Right cardiac atrium (tissue), 5 donors: ENCODE measurements around the gene SLC6A16. TPM values are rescaled to one million over a fixed set of nuclear protein-coding genes. Genes with fewer than 3 reads are reported as not detected.
"Not testable (repeated sequence)": the region's sequence is repeated elsewhere in the genome, so short reads cannot be mapped to it uniquely, and the experiment has no call there.

Source experiments
- ATAC-seq, 2 donors: fragments of 200-7000 bp; cut with Tn5 transposase; one replicate each; pipeline versions ENCODE4 v1.8.0 to v1.9.1; 2020; ENCODE audit warnings: moderate library complexity in 2 of 2, mild to moderate bottlenecking in 1 of 2
- DNase-seq, 3 donors: peaks; one replicate each; pipeline ENCODE4 v3.0.0-alpha.2; 2020
- H3K27ac ChIP-seq: one replicate; pipeline ENCODE4 v1.5.1; 2013; ENCODE audit warnings: mild to moderate bottlenecking, low read length, control low read depth, moderate library complexity
- H3K27me3 ChIP-seq: one replicate; pipeline ENCODE4 v1.6.1; 2013; ENCODE audit not compliant: control insufficient read depth, insufficient read depth
- H3K4me1 ChIP-seq: one replicate; pipeline ENCODE4 v1.6.1; 2013; ENCODE audit warnings: low read length; ENCODE audit not compliant: control insufficient read depth, insufficient read depth
- H3K4me3 ChIP-seq: one replicate; pipeline ENCODE4 v1.5.1; 2013; ENCODE audit warnings: low read length, control low read depth
- H3K9me3 ChIP-seq: one replicate; pipeline ENCODE4 v1.6.1; 2013; ENCODE audit warnings: low read length; ENCODE audit not compliant: control insufficient read depth
- WGBS: extraction: QIAGEN DNeasy Blood & Tissue Kit; methylation state at CpG from one replicate; pipeline ENCODE4 v1.1.7; 2013; 5-methylcytosine and 5-hydroxymethylcytosine counted together
- intact Hi-C, 4 donors: fragments of 100-400 bp; cut with DNase I; formaldehyde crosslinking; loops; one replicate each; pipeline versions ENCODE4 v1.11.0 to v1.14.0; 2022 to 2023
- polyA plus RNA-seq: library from polyadenylated mRNA; stranded (reverse); fragments of 200-250 nt; gene quantifications from one replicate; pipeline ENCODE4 v1.2.3, GENCODE V29; 2013
- total RNA-seq, 4 donors: library from RNA; stranded (reverse); fragmentation: NEBNext Ultra II Directional; extraction: Animal tissue kit (Norgen Biotek cat#: 25700); gene quantifications; one replicate each; pipeline ENCODE4 v1.2.1, GENCODE V29; 2021
- donor health status: healthy with polysubstance abuse.
- donor health status: DM: no; HTN: yes; CAD: no.
- donor health status: DM: no; HTN: no; CAD: no.
- donor health status: DM: no; HTN: yes; CAD: no; lungs with severe emphysema.
- donor health status: DM: yes; HTN: yes; CAD: no.

Gene SLC6A16
- total and polyA plus RNA-seq, 5 donors, result 1.2 to 2.1 (median 1.8) TPM

GRCh38 chr19:49325756-49326155, 765 bp upstream of the SLC6A16 start:
- intact Hi-C loops, H3K9me3 ChIP-seq, H3K27me3 ChIP-seq, H3K4me3 ChIP-seq, ATAC-seq, DNase-seq, H3K4me1 ChIP-seq, H3K27ac ChIP-seq: not testable (repeated sequence)
- WGBS, result 91% methylated on average over 13 of the region's 13 CpGs

GRCh38 chr19:49318296-49318695, 6.7 kb downstream of the SLC6A16 start:
- intact Hi-C loops, result no loop called here
- DNase-seq, result no peak
- Histone ChIP-seq H3K27ac (no peak overlapping the region), H3K9me3 (no peaks in the 10 kb centered on the region), H3K4me1 (no peaks in the 10 kb centered on the region), H3K27me3 (no peaks in the 10 kb centered on the region), H3K4me3 (no peak overlapping the region)
- no peak for ATAC-seq

- no peak for ATAC-seq
- Histone ChIP-seq H3K9me3 (no peaks in the 10 kb centered on the region), H3K4me3 (no peak overlapping the region), H3K27me3 (no peaks in the 10 kb centered on the region), H3K4me1 (no peaks in the 10 kb centered on the region), H3K27ac (no peak overlapping the region)
- intact Hi-C loops, result no loop called here
- no peak for DNase-seq
Measured at GRCh38 chr19:49316284-49316683, 8.7 kb downstream of the SLC6A16 start.

GRCh38 chr19:49315111-49315510, 9.9 kb downstream of the SLC6A16 start:
- H3K27ac ChIP-seq, result no peak overlapping the region
- no peak for DNase-seq
- H3K27me3 ChIP-seq, result no peaks in the 10 kb centered on the region
- no peaks in the 10 kb centered on the region for H3K4me1 ChIP-seq
- H3K4me3 ChIP-seq, result no peak overlapping the region
- 84% methylated on average over 1 of the region's 1 CpG for WGBS
- H3K9me3 ChIP-seq, result no peaks in the 10 kb centered on the region
- ATAC-seq, result no peak
- intact Hi-C loops, result no loop called here

DNA sequence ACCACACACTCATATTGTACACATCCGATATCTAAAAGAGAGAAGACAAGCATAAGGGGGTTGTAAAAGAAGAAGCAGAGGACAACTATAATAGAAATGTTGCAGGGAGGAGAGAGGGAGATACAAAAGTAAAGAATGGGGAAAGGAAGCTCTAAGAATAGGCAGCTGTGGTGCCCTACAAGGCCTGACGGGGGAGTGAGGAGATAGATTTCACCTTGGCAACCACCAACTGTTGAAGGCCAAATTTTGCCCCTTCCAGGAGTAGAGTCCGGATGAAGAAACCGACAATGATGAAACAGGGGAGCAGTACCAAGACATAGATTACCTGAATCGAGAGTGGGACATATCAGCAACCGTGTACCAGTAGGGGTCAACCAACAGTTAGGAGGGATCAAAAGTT, 15.9 kb downstream of the SLC6A16 start:
- no peak overlapping the region for H3K27ac ChIP-seq
- H3K9me3 ChIP-seq, result no peaks in the 10 kb centered on the region
- 90% methylated on average over 6 of the region's 6 CpGs for WGBS
- H3K27me3 ChIP-seq, result no peaks in the 10 kb centered on the region
- intact Hi-C loops, result no loop called here
- H3K4me3 ChIP-seq, result no peak overlapping the region
- DNase-seq, result no peak
- no peak for ATAC-seq
- no peaks in the 10 kb centered on the region for H3K4me1 ChIP-seq

GRCh38 chr19:49306734-49307133, 18.3 kb downstream of the SLC6A16 start:
- H3K9me3 ChIP-seq, H3K27ac ChIP-seq, intact Hi-C loops, H3K4me1 ChIP-seq, H3K4me3 ChIP-seq, H3K27me3 ChIP-seq, ATAC-seq, DNase-seq: not testable (repeated sequence)
- 80% methylated on average over 7 of the region's 7 CpGs for WGBS

GRCh38 chr19:49301866-49302252, 23.1 kb downstream of the SLC6A16 start:
- no peak overlapping the region for H3K27ac ChIP-seq
- no peak overlapping the region for H3K4me3 ChIP-seq
- no peaks in the 10 kb centered on the region for H3K9me3 ChIP-seq
- DNase-seq (no peak), ATAC-seq (no peak)
- H3K27me3 ChIP-seq, result no peaks in the 10 kb centered on the region
- H3K4me1 ChIP-seq, result no peaks in the 10 kb centered on the region
- intact Hi-C loops, result loop anchor here in 1 of 4 donors (5.0 kb wide), 1 partner anchor 75 kb away; no protein-coding TSS in a partner anchor
- WGBS, result 83% methylated on average over 5 of the region's 5 CpGs

- Histone ChIP-seq H3K27ac (no peak overlapping the region), H3K4me3 (peak overlapping the region; percentile 25)
- intact Hi-C loops, result loop anchor here in 1 of 4 donors (5.0 kb wide), 1 partner anchor 74 kb away; no protein-coding TSS in a partner anchor
Measured at GRCh38 chr19:49301165-49301865, 23.7 kb downstream of the SLC6A16 start.

GRCh38 chr19:49298653-49299052, 26.3 kb downstream of the SLC6A16 start:
- intact Hi-C loops, H3K27ac ChIP-seq, H3K4me3 ChIP-seq, ATAC-seq, H3K27me3 ChIP-seq, H3K4me1 ChIP-seq, H3K9me3 ChIP-seq, DNase-seq: not testable (repeated sequence)
- 88% methylated on average over 3 of the region's 3 CpGs for WGBS

More at GRCh38 chr19:49301165-49301865, 23.7 kb downstream of the SLC6A16 start:
- WGBS, result 22% methylated on average over 8 of the region's 8 CpGs
- Histone ChIP-seq H3K4me1 (no peaks in the 10 kb centered on the region), H3K27me3 (no peaks in the 10 kb centered on the region), H3K9me3 (no peaks in the 10 kb centered on the region)
- DNase-seq (peak; percentile 81 to 92 (median 91)), ATAC-seq (peak; percentile 93 to 94)

DNA sequence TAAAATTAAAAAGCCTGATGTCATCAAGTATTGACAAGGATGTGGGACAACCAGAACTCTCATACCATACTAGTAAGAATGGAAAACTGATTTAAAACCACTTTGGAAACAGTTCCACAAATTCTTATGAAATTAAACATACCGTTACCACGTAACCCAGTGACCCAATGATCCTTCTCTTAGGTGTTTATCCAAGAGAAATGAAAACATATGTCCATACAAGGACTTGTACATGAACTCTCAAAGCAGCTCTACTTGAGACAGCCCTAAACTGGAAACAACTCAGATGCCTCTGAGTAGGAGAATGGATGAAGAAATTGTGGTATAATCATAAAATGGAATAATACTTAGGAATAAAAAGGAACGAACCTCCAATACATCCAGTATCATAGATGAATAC, 27.6 kb downstream of the SLC6A16 start:
- intact Hi-C loops, result no loop called here
- WGBS, result 90% methylated on average over 3 of the region's 3 CpGs
- H3K4me1 ChIP-seq, result no peaks in the 10 kb centered on the region

DNA sequence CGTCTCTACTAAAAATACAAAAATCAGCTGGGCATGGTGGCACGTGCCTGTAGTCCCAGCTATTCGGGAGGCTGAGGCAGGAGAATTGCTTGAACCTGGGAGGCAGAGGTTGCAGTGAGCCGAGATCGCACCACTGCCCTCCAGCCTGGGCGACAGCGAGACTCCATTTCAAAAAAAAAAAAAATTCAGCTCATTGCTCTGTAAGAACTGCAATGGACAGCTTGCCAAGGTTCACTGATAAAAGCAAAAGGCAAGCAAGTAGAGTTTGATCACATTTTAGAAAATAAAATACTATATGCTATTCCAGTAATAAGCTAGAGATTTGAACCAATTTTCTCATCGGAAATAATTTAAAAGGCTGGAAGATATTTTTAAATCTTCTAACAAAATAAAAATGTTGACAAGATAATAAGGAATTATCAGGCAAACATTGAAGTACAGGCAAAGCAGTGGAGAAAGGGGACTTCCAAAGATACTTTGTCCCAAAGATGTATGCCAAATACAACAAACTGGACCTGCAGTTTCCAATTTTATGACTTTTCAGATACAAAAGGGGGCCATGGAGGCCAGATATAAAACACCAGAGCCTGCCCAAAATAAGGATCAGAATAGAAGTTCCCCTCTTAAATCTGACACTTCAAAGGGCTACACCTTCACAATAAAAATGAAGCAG, 29.6 kb downstream of the SLC6A16 start:
- 68% methylated on average over 8 of the region's 8 CpGs for WGBS
- intact Hi-C loops, result no loop called here
- no peak for DNase-seq

More for the DNA sequence above, 27.6 kb downstream of the SLC6A16 start:
- DNase-seq (no peak), ATAC-seq (no peak)
- Histone ChIP-seq H3K4me3 (no peak overlapping the region), H3K27me3 (no peaks in the 10 kb centered on the region), H3K9me3 (no peaks in the 10 kb centered on the region), H3K27ac (no peak overlapping the region)

More for the DNA sequence above, 29.6 kb downstream of the SLC6A16 start:
- Histone ChIP-seq H3K4me3 (no peak overlapping the region), H3K9me3 (no peaks in the 10 kb centered on the region), H3K27ac (no peak overlapping the region), H3K27me3 (no peaks in the 10 kb centered on the region), H3K4me1 (no peaks in the 10 kb centered on the region)
- ATAC-seq, result no peak
